Uterus (tissue), 2 donors: ENCODE measurements around the gene RBM42.

Experiments used
- CTCF ChIP-seq, 4 experiments: fragments of 200-600 bp in 2 of 4; fragments of 450-650 bp in 2 of 4; sonication (generic) in 2 of 4; IDR thresholded peaks; one replicate each; pipeline ENCODE4 v1.5.1; 2016 to 2019; ENCODE audit warnings: antibody characterized with exemption in 4 of 4, mild to moderate bottlenecking in 2 of 4, moderate library complexity in 1 of 4
- POLR2A ChIP-seq, 2 donors: fragments of 450-650 bp; IDR thresholded peaks; one replicate each; pipeline ENCODE4 v1.6.1; 2016; ENCODE audit warnings: antibody characterized with exemption in 2 of 2, mild to moderate bottlenecking in 1 of 2, moderate library complexity in 1 of 2

GRCh38 chr19:35582760-35583159 lies 46.1 kb upstream of the RBM42 start:
- no peak for TF ChIP-seq CTCF (IDR thresholded peaks at IDR 0.05)
- no peak for TF ChIP-seq POLR2A (IDR thresholded peaks at IDR 0.05)
